ENCODE data around the gene THRB. TPM values are rescaled to one million over a fixed set of nuclear protein-coding genes. Genes with fewer than 3 reads are reported as not detected.

THRB gene
- total RNA-seq, 2 experiments from 2014 or later, result not detected

DNA sequence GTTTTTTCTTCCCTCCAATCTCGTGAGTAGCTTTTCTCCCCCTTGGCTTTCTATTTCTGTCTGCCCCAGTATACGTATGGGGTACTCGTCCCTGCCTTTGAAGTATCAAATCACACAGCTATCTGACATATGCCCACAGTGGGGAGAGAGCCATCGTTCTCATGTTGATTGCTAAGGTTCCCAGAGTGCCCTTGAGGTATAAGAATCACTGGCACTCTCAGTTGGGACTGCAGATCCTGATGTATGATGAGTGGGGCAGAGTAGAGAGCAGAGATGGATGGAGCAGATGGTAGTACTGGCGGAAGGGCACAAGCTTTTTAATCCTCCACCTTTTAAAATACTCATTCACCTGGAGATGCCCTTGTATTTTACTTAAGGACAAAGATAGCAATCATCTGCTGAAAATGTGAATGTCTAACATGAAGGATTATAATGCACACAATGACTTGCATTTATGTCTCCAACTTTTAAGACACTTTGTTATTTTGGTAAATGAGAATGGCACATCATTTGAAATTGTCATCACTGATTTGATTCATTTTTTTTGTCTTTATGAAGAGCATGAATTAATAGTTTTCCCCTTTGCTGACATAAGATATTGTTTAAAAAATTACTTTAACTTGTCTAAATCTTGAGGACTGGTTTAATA, 310.0 kb downstream of the THRB start:
- intact Hi-C loops (cut with micrococcal nuclease), result loop anchor here (5.0 kb wide), 1 partner anchor 498 kb away; no protein-coding TSS in a partner anchor
- ChIA-PET POLR2A (no interaction called here), CTCF (no interaction called here)
- Mint-ChIP-seq H3K9me3 (no peaks in the 10 kb centered on the region), H3K36me3 (no peaks in the 10 kb centered on the region), H3K4me3 (no peak overlapping the region), H3K27ac (no peak overlapping the region), H3K4me1 (ENCODE audit: low read depth) (no peaks in the 10 kb centered on the region), H3K27me3 (no peaks in the 10 kb centered on the region)
- DNase-seq, result no peak

DNA sequence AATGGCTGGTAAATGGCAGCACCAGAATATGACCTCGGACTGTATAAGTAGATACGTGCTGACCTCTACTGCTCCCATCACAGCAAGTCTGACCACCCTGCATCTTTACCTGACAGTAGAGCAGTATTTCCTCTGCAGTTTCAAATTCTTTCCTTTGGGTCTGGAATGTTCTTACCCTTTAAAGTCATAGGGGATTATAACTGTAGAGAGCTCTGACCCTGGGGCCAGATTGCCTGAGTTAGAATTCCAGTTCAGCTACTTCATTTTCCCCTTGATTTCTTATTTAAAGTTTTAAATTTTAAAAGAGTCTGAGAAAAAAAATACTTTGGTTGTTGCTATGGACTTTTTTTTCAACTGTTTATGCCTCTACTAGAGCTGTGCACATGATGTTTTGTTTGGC, 311.9 kb downstream of the THRB start:
- no peaks in the 10 kb centered on the region for H3K36me3 Mint-ChIP-seq
- H3K9me3 Mint-ChIP-seq, result no peaks in the 10 kb centered on the region
- intact Hi-C loops (cut with micrococcal nuclease), result no loop called here
- no peaks in the 10 kb centered on the region for H3K4me1 Mint-ChIP-seq (ENCODE audit: low read depth)
- no peak overlapping the region for H3K4me3 Mint-ChIP-seq
- no peak for DNase-seq
- H3K27ac Mint-ChIP-seq, result no peak overlapping the region
- ChIA-PET POLR2A (no interaction called here), CTCF (interaction anchor here (0.6 to 1.2 kb wide), 3 partner anchors 55 to 490 kb away, joined by 3 read pairs; no protein-coding TSS in a partner anchor)
- H3K27me3 Mint-ChIP-seq, result no peaks in the 10 kb centered on the region

DNA sequence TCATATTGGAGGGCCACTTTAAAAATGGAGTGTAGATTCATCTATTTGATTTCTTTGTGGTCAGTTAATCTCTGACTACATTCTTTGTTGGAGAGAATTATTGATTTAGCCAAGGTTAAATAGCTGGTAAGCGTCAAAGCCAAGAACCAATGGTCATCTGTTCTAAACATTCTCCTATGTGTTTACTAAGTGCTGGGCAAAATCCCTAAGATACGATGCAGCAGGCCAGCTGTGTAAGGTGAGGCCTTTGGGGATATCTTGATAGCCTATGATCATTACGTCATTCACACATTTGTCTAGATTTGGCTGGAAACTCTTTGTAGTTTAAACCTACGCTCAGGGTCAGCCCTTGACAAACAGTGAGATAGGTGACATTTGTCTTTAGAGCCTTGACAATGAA, 313.4 kb downstream of the THRB start:
- POLR2A ChIA-PET, result no interaction called here
- no peak overlapping the region for H3K27ac Mint-ChIP-seq
- H3K9me3 Mint-ChIP-seq, result no peaks in the 10 kb centered on the region
- H3K36me3 Mint-ChIP-seq, result no peaks in the 10 kb centered on the region
- no peaks in the 10 kb centered on the region for H3K4me1 Mint-ChIP-seq (ENCODE audit: low read depth)
- CTCF ChIA-PET, result interaction anchor here (1.1 kb wide), 1 partner anchor 182 kb away, joined by 4 read pairs; no protein-coding TSS in a partner anchor
- intact Hi-C loops (cut with micrococcal nuclease), result no loop called here
- no peaks in the 10 kb centered on the region for H3K27me3 Mint-ChIP-seq
- H3K4me3 Mint-ChIP-seq, result no peak overlapping the region
- DNase-seq, result no peak

GRCh38 chr3:24180616-24181015, 314.0 kb downstream of the THRB start:
- H3K9me3 Mint-ChIP-seq, result no peaks in the 10 kb centered on the region
- H3K27ac Mint-ChIP-seq, result no peak overlapping the region
- H3K36me3 Mint-ChIP-seq, result no peaks in the 10 kb centered on the region
- intact Hi-C loops (cut with micrococcal nuclease), result no loop called here
- H3K4me3 Mint-ChIP-seq, result no peak overlapping the region
- no peaks in the 10 kb centered on the region for H3K27me3 Mint-ChIP-seq
- CTCF ChIA-PET, result interaction anchor here (1.1 kb wide), 1 partner anchor 181 kb away, joined by 4 read pairs; no protein-coding TSS in a partner anchor
- DNase-seq, result no peak
- H3K4me1 Mint-ChIP-seq (ENCODE audit: low read depth), result no peaks in the 10 kb centered on the region
- POLR2A ChIA-PET, result no interaction called here

DNA sequence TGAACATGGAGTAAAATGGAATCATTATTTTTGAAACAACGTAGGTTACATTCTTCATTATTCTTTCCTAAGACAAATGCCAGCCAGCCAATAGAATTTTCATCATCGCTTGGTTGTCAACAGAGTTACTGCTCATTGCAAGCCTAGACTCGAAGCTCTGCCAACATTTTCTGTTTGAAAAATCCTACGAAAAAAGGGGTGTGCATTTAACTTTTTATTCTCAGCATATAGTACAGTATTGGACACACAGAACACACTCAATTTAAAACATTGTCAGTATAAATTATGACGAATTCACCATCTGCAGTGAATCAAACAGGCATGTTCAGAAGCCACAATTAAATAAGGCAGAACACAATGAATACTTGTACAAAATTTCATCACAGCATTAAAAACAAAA, 317.4 kb downstream of the THRB start:
- ChIA-PET POLR2A (no interaction called here), CTCF (interaction anchor here (1.2 kb wide), 1 partner anchor 9 kb away, joined by 3 read pairs; no protein-coding TSS in a partner anchor)
- intact Hi-C loops (cut with micrococcal nuclease), result no loop called here
- no peaks in the 10 kb centered on the region for H3K4me1 Mint-ChIP-seq (ENCODE audit: low read depth)
- H3K9me3 Mint-ChIP-seq, result no peaks in the 10 kb centered on the region
- no peak overlapping the region for H3K27ac Mint-ChIP-seq
- H3K36me3 Mint-ChIP-seq, result no peaks in the 10 kb centered on the region
- DNase-seq, result no peak
- H3K27me3 Mint-ChIP-seq, result no peaks in the 10 kb centered on the region
- H3K4me3 Mint-ChIP-seq, result no peak overlapping the region

DNA sequence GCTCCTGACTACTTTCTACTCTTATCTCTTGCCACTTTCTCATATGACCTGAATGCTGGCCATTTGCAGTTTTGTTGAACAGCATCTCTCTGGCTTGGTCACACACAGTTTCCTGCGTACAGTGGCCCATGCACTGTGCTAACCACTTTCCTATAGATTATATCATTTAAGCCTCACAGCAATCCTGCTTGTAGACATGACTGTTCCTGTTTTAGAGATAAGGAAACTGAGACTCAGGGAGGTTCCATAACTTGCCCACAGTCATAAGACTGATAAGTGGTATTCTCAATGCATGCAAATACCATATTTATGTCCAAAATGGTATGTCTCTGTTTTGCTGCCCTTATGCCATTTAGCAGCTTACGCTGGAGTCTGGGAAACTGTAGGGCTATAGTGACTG, 320.0 kb downstream of the THRB start:
- H3K36me3 Mint-ChIP-seq, result no peaks in the 10 kb centered on the region
- ChIA-PET POLR2A (no interaction called here), CTCF (no interaction called here)
- H3K27me3 Mint-ChIP-seq, result no peaks in the 10 kb centered on the region
- DNase-seq, result no peak
- intact Hi-C loops (cut with micrococcal nuclease), result no loop called here
- no peak overlapping the region for H3K27ac Mint-ChIP-seq
- no peaks in the 10 kb centered on the region for H3K9me3 Mint-ChIP-seq
- H3K4me1 Mint-ChIP-seq (ENCODE audit: low read depth), result no peaks in the 10 kb centered on the region
- H3K4me3 Mint-ChIP-seq, result no peak overlapping the region

GRCh38 chr3:24168977-24169376, 325.7 kb downstream of the THRB start:
- Mint-ChIP-seq H3K4me3 (no peak overlapping the region), H3K9me3 (no peaks in the 10 kb centered on the region), H3K27ac (no peak overlapping the region), H3K27me3 (no peaks in the 10 kb centered on the region), H3K36me3 (no peaks in the 10 kb centered on the region), H3K4me1 (ENCODE audit: low read depth) (no peaks in the 10 kb centered on the region)
- intact Hi-C loops (cut with micrococcal nuclease), result no loop called here
- CTCF ChIA-PET, result no interaction called here
- POLR2A ChIA-PET, result no interaction called here
- no peak for DNase-seq

DNA sequence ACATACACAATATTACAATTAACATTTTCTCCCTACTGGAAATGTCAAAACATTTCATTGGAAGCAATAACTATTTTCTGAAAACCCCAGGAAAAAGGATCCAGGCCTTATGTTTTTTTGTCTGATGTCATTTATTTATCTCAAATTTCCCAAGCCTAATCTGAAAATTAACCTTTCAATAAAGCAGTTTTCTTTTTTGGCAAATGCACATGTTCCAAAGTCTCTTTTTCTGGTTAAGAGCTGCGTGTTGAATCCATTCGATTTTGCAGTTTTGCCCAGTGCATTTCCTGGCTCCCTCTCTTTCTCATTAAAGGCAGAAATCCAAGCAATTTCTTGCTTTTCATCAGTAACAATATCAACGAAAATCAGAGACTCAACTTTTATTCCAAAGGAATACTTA, 327.2 kb downstream of the THRB start:
- Mint-ChIP-seq H3K27me3 (no peaks in the 10 kb centered on the region), H3K36me3 (no peaks in the 10 kb centered on the region), H3K27ac (no peak overlapping the region), H3K9me3 (no peaks in the 10 kb centered on the region), H3K4me1 (ENCODE audit: low read depth) (no peaks in the 10 kb centered on the region), H3K4me3 (no peak overlapping the region)
- DNase-seq, result no peak
- intact Hi-C loops (cut with micrococcal nuclease), result no loop called here
- ChIA-PET CTCF (interaction anchor here (1.3 kb wide), 1 partner anchor 19 kb away, joined by 5 read pairs; no protein-coding TSS in a partner anchor), POLR2A (no interaction called here)

DNA sequence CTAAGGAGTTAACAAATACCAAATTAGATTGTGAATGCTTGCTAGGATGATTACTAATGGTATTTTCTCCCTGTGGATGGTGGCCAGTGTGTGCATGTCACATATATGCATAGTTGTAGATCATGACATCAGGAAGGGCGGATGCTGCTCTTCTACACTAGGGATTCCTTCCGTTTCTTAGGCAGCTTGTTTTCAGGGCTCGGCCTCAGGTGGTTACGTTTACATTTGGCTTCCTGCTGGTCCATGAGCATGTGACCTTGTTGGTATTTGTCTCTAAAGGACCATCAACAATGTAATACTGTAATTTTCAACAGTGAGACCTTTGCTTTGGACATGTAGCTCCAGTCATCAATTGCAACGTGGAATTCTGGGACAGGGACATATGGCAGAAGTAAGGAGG, 328.1 kb downstream of the THRB start:
- CTCF ChIA-PET, result no interaction called here

GRCh38 chr3:24165603-24165982, 329.1 kb downstream of the THRB start:
- CTCF ChIA-PET, result interaction anchor here (0.8 kb wide), 1 partner anchor 9 kb away, joined by 3 read pairs; no protein-coding TSS in a partner anchor
- POLR2A ChIA-PET, result no interaction called here

More for the DNA sequence above, 328.1 kb downstream of the THRB start:
- no peaks in the 10 kb centered on the region for H3K4me1 Mint-ChIP-seq (ENCODE audit: low read depth)
- no peak for DNase-seq
- intact Hi-C loops (cut with micrococcal nuclease), result no loop called here
- H3K27me3 Mint-ChIP-seq, result no peaks in the 10 kb centered on the region
- no peak overlapping the region for H3K27ac Mint-ChIP-seq
- H3K9me3 Mint-ChIP-seq, result no peaks in the 10 kb centered on the region
- H3K4me3 Mint-ChIP-seq, result no peak overlapping the region
- POLR2A ChIA-PET, result no interaction called here
- H3K36me3 Mint-ChIP-seq, result no peaks in the 10 kb centered on the region

DNA sequence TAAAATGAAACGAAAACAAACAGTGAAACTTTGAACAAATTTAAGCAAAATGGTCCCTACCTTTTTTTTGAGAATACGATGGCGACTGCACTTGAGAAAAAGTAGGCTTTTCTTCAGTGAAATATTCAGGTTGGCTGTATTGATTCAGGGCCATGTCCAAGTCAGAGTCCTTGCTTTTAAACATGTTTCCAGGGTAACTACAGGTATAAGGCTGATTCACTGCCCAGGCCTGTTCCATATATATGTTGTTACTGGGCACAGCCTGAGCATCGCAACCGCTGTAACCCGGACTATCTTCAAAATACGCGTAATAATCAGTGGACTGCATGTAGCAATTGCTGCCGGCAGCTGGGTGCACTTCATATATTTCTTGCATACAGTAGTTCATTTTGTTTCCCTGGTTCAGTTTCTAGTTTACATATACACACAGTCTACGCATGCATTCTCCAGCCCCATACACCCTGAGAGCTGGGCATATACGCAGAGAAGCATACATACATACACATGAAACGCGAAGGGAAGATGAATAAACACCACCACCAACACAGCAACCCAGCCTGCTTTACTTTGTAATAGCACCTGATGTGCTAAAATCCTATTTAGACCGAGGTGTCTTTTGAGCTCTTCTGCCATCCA, 329.6 kb downstream of the THRB start:
- Mint-ChIP-seq H3K4me3 (no peak overlapping the region), H3K36me3 (no peaks in the 10 kb centered on the region), H3K4me1 (ENCODE audit: low read depth) (no peaks in the 10 kb centered on the region), H3K27me3 (peaks cover 4% of the 10 kb centered on the region), H3K27ac (no peak overlapping the region), H3K9me3 (no peaks in the 10 kb centered on the region)
- DNase-seq, result no peak
- CTCF ChIA-PET, result interaction anchor here (0.8 kb wide), 1 partner anchor 9 kb away, joined by 3 read pairs; no protein-coding TSS in a partner anchor
- intact Hi-C loops (cut with micrococcal nuclease), result no loop called here
- POLR2A ChIA-PET, result no interaction called here

More at GRCh38 chr3:24165603-24165982, 329.1 kb downstream of the THRB start:
- Mint-ChIP-seq H3K27me3 (no peaks in the 10 kb centered on the region), H3K4me1 (ENCODE audit: low read depth) (no peaks in the 10 kb centered on the region), H3K9me3 (no peaks in the 10 kb centered on the region), H3K4me3 (no peak overlapping the region), H3K36me3 (no peaks in the 10 kb centered on the region), H3K27ac (no peak overlapping the region)
- intact Hi-C loops (cut with micrococcal nuclease), result no loop called here
- DNase-seq, result no peak

DNA sequence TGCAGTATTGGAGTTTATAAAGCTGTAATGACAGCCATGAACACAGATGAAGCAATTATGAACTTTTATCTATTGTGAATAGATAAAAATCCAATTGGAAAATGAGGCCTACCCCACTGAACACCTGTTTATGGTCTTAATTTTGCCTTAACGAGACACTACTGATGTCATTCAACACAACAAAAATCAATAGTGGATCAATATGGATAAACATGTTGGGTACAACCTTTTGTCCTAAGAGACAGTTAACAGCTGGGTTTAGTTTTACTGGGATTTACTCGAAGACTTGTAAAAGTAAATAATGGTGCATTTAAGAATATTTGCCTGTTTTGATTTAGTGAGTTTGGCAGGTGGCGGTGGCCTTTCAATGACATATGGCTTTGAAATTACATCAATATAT, 331.7 kb downstream of the THRB start:
- CTCF ChIA-PET, result no interaction called here
- no peak overlapping the region for H3K4me3 Mint-ChIP-seq
- no peaks in the 10 kb centered on the region for H3K9me3 Mint-ChIP-seq
- no peaks in the 10 kb centered on the region for H3K36me3 Mint-ChIP-seq
- no peak for DNase-seq
- intact Hi-C loops (cut with micrococcal nuclease), result no loop called here
- peaks cover 7% of the 10 kb centered on the region for H3K27me3 Mint-ChIP-seq
- POLR2A ChIA-PET, result no interaction called here
- H3K4me1 Mint-ChIP-seq (ENCODE audit: low read depth), result peaks cover 2% of the 10 kb centered on the region
- H3K27ac Mint-ChIP-seq, result no peak overlapping the region

GRCh38 chr3:24161841-24162240, 332.8 kb downstream of the THRB start:
- CTCF ChIA-PET, result interaction anchor here (0.7 kb wide), 1 partner anchor 875 kb away, joined by 3 read pairs; no protein-coding TSS in a partner anchor
- Mint-ChIP-seq H3K4me3 (no peak overlapping the region), H3K27me3 (peaks cover 7% of the 10 kb centered on the region), H3K4me1 (ENCODE audit: low read depth) (peaks cover 2% of the 10 kb centered on the region), H3K9me3 (no peaks in the 10 kb centered on the region), H3K36me3 (no peaks in the 10 kb centered on the region), H3K27ac (no peak overlapping the region)
- POLR2A ChIA-PET, result no interaction called here
- DNase-seq, result no peak
- intact Hi-C loops (cut with micrococcal nuclease), result no loop called here
